H9 (cell line): ENCODE measurements around the gene C6orf47. TPM values are rescaled to one million over a fixed set of nuclear protein-coding genes. Genes with fewer than 3 reads are reported as not detected.

ENCODE experiments used
- DNase-seq: peaks from one replicate; pipeline ENCODE4 v3.0.0-alpha.2; 2017
- H2AFZ ChIP-seq: one replicate; pipeline ENCODE4 v1.6.1; 2013; ENCODE audit warnings: mild to moderate bottlenecking, low read length, control low read depth, moderate library complexity
- H2AK5ac ChIP-seq: 2 replicates; pipeline ENCODE4 v1.6.1; 2013; ENCODE audit warnings: low read length, control low read depth, mixed read lengths; ENCODE audit not compliant: insufficient read length
- H2BK120ac ChIP-seq: one replicate; pipeline ENCODE4 v1.6.1; 2013; ENCODE audit warnings: low read depth, mild to moderate bottlenecking, low read length, control low read depth, inconsistent platforms; ENCODE audit not compliant: poor library complexity, severe bottlenecking
- H2BK12ac ChIP-seq: 2 replicates; pipeline ENCODE4 v1.6.1; 2013; ENCODE audit warnings: low read length, control low read depth, mixed read lengths, low read depth; ENCODE audit not compliant: insufficient read length
- H2BK15ac ChIP-seq: 2 replicates; pipeline ENCODE4 v1.6.1; 2013; ENCODE audit warnings: low read depth, low read length, control low read depth
- H2BK20ac ChIP-seq: one replicate; pipeline ENCODE4 v1.6.1; 2013; ENCODE audit warnings: low read depth, mild to moderate bottlenecking, low read length, control low read depth, inconsistent platforms; ENCODE audit not compliant: poor library complexity, severe bottlenecking
- H2BK5ac ChIP-seq: 2 replicates; pipeline ENCODE4 v1.6.1; 2013; ENCODE audit warnings: low read length, control low read depth, mixed read lengths; ENCODE audit not compliant: insufficient read length
- H3K14ac ChIP-seq: 2 replicates; pipeline ENCODE4 v1.6.1; 2013; ENCODE audit warnings: low read length, control low read depth; ENCODE audit not compliant: insufficient read depth
- H3K18ac ChIP-seq: 2 replicates; pipeline ENCODE4 v1.6.1; 2013; ENCODE audit warnings: low read depth, mild to moderate bottlenecking, mixed read lengths, low read length, control low read depth; ENCODE audit not compliant: insufficient read length
- H3K23ac ChIP-seq: 2 replicates; pipeline ENCODE4 v1.6.1; 2013; ENCODE audit warnings: low read length, control low read depth, mixed read lengths, low read depth; ENCODE audit not compliant: insufficient read length
- H3K23me2 ChIP-seq: 2 replicates; pipeline ENCODE4 v1.6.1; 2013; ENCODE audit warnings: low read depth, mild to moderate bottlenecking, mixed read lengths, low read length, control low read depth; ENCODE audit not compliant: insufficient read length, poor library complexity, severe bottlenecking
- H3K27ac ChIP-seq: 2 replicates; pipeline ENCODE4 v1.5.1; 2013; ENCODE audit warnings: low read length, control low read depth, mixed read lengths, low read depth; ENCODE audit not compliant: insufficient read length
- H3K27me3 ChIP-seq: 2 replicates; pipeline ENCODE4 v1.6.1; 2013; ENCODE audit warnings: low read length, control low read depth, inconsistent platforms; ENCODE audit not compliant: insufficient read depth
- H3K4ac ChIP-seq: 2 replicates; pipeline ENCODE4 v1.6.1; 2013; ENCODE audit warnings: low read depth, mild to moderate bottlenecking, control low read depth, inconsistent platforms, low read length, moderate library complexity
- H3K4me1 ChIP-seq: 2 replicates; pipeline ENCODE4 v1.6.1; 2013; ENCODE audit warnings: low read length, control low read depth, inconsistent platforms; ENCODE audit not compliant: insufficient read depth
- H3K4me2 ChIP-seq: 2 replicates; pipeline ENCODE4 v1.6.1; 2013; ENCODE audit warnings: low read length, control low read depth, mixed read lengths; ENCODE audit not compliant: insufficient read length, insufficient read depth
- H3K56ac ChIP-seq: 2 replicates; pipeline ENCODE4 v1.6.1; 2013; ENCODE audit warnings: low read depth, mild to moderate bottlenecking, mixed read lengths, low read length, control low read depth; ENCODE audit not compliant: insufficient read length
- H3K79me1 ChIP-seq: 2 replicates; pipeline ENCODE4 v1.6.1; 2013; ENCODE audit warnings: low read depth, mild to moderate bottlenecking, moderate library complexity, low read length, control low read depth, inconsistent platforms; ENCODE audit not compliant: insufficient read depth, poor library complexity, severe bottlenecking
- H3K79me2 ChIP-seq: 2 replicates; pipeline ENCODE4 v1.6.1; 2013; ENCODE audit warnings: low read length, control low read depth, inconsistent platforms; ENCODE audit not compliant: insufficient read depth
- H3K9ac ChIP-seq: 2 replicates; pipeline ENCODE4 v1.6.1; 2013; ENCODE audit warnings: low read length, control low read depth, mixed read lengths; ENCODE audit not compliant: insufficient read length; ENCODE audit errors: extremely low read depth
- H3K9me3 ChIP-seq: one replicate; pipeline ENCODE4 v1.6.1; 2013; ENCODE audit warnings: low read depth, low read length, inconsistent platforms; ENCODE audit not compliant: control insufficient read depth
- H3T11ph ChIP-seq: one replicate; pipeline ENCODE4 v1.6.1; 2013; ENCODE audit warnings: mild to moderate bottlenecking, low read length, control low read depth, inconsistent platforms
- H4K20me1 ChIP-seq: one replicate; pipeline ENCODE4 v1.6.1; 2013; ENCODE audit not compliant: control insufficient read depth, insufficient read length, insufficient read depth
- H4K5ac ChIP-seq: 2 replicates; pipeline ENCODE4 v1.6.1; 2013; ENCODE audit warnings: low read depth, mild to moderate bottlenecking, mixed read lengths, low read length, control low read depth; ENCODE audit not compliant: insufficient read length
- H4K8ac ChIP-seq: replicated peaks from 2 replicates; pipeline ENCODE4 v1.6.1; 2013; ENCODE audit warnings: low read length, control low read depth, mixed read lengths, low read depth; ENCODE audit not compliant: insufficient read length
- H4K91ac ChIP-seq: 2 replicates; pipeline ENCODE4 v1.6.1; 2013; ENCODE audit warnings: low read depth, mild to moderate bottlenecking, moderate library complexity, mixed read lengths, low read length, control low read depth; ENCODE audit not compliant: insufficient read length
- H3K27ac Mint-ChIP-seq, 3 experiments: 2 replicates in 2 of 3; 3 replicates in 1 of 3; pipeline ENCODE4 v1.8.0; 2020 to 2021; ENCODE audit warnings: mixed read lengths in 3 of 3, mild to moderate bottlenecking in 1 of 3, moderate library complexity in 1 of 3
- H3K27me3 Mint-ChIP-seq: 2 replicates; pipeline ENCODE4 v1.8.0; 2021; ENCODE audit warnings: low read depth, mild to moderate bottlenecking, moderate library complexity, mixed read lengths
- H3K36me3 Mint-ChIP-seq, 3 experiments: 2 replicates in 2 of 3; 3 replicates in 1 of 3; pipeline ENCODE4 v1.8.0; 2020 to 2021; ENCODE audit warnings: low read depth in 3 of 3, mixed read lengths in 3 of 3; ENCODE audit not compliant: insufficient read depth in 1 of 3
- H3K4me1 Mint-ChIP-seq, 2 experiments: 2 replicates each; pipeline ENCODE4 v1.8.0; 2020; ENCODE audit warnings: mixed read lengths in 2 of 2
- H3K4me3 Mint-ChIP-seq, 2 experiments: 2 replicates in 1 of 2; 3 replicates in 1 of 2; pipeline ENCODE4 v1.8.0; 2020 to 2021; ENCODE audit warnings: mild to moderate bottlenecking in 2 of 2, mixed read lengths in 2 of 2, moderate library complexity in 1 of 2
- H3K9me3 Mint-ChIP-seq, 2 experiments: 2 replicates in 1 of 2; 3 replicates in 1 of 2; pipeline ENCODE4 v1.8.0; 2020; ENCODE audit warnings: mild to moderate bottlenecking in 2 of 2, mixed read lengths in 2 of 2, moderate library complexity in 1 of 2
- WGBS: extraction: QIAGEN DNeasy Blood & Tissue Kit; methylation state at CpG from one replicate; pipeline ENCODE4 v1.1.7; 2013; ENCODE audit warnings: missing lambda C conversion rate, low lambda C conversion rate, mixed read lengths; ENCODE audit not compliant: insufficient read length; ENCODE audit errors: extremely low coverage; 5-methylcytosine and 5-hydroxymethylcytosine counted together
- total RNA-seq: library from RNA; stranded (reverse); gene quantifications from 2 replicates; pipeline ENCODE4 v1.2.1, GENCODE V29; 2021
- TF ChIP-seq, protein P1 (sequence below): fragments of 200-600 bp; sonication (generic); conservative IDR thresholded peaks from 3 replicates; pipeline ENCODE4 v1.8.0; 2021; ENCODE audit warnings: antibody characterized with exemption, mild to moderate bottlenecking

The C6orf47 gene
- total RNA-seq, 1 experiment from 2014 or later, result 19.0 TPM

DNA sequence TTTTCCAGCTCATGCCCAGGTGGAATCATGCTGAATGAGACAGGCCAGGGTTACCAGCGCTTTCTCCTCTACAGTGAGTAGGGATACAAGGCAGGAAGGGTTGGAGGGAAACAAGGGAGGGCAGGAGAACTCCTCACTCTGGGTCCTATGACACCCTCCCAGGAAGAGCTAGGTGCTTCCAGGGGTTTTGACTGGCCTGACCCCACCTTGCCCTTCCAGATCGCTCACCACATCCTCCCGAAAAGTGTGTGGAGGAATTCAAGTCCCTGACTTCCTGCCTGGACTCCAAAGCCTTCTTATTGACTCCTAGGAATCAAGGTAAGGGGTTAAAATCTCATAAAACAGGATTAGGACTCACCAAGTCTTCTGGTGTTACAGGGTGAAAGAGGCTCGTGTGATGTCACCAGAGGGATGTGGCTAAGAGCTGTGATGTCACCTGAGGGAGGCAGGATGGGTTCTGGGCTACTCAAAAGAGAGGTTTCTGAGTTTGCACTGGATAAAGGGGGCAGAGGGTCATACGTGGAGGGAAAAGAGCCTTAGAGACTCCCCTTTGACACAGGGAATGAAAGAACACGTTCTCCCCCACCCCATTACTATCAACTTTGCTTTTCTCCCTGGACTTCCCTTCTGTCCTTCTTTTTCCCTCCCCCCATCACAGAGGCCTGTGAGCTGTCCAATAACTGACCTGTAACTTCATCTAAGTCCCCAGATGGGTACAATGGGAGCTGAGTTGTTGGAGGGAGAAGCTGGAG is 3.0 kb downstream of the C6orf47 start:
- Histone ChIP-seq H3K4me2 (no peak overlapping the region), H2BK15ac (no peak overlapping the region), H3K14ac (no peak overlapping the region), H2AK5ac (no peak overlapping the region), H3K18ac (no peak overlapping the region), H2BK5ac (no peak overlapping the region), H3K23ac (no peak overlapping the region), H3K56ac (no peak overlapping the region), H2BK20ac (no peak overlapping the region), H3K9ac (no peak overlapping the region), H3K9me3 (no peaks in the 10 kb centered on the region), H3K79me2 (peaks cover 4% of the 10 kb centered on the region; the same call in 1 of the 2 replicates), H3K79me1 (peaks cover 9% of the 10 kb centered on the region), H3K4ac (no peak overlapping the region), H2BK12ac (no peak overlapping the region), H2AFZ (no peak overlapping the region), H4K91ac (no peak overlapping the region), H3K27me3 (no peaks in the 10 kb centered on the region), H3K27ac (no peak overlapping the region), H3K4me1 (no peaks in the 10 kb centered on the region), H4K8ac (no peak overlapping the region), H3T11ph (no peak overlapping the region), H3K23me2 (peaks cover 11% of the 10 kb centered on the region), H2BK120ac (no peak overlapping the region), H4K20me1 (no peaks in the 10 kb centered on the region), H4K5ac (no peak overlapping the region)
- peak overlapping the region in 1 of 2 experiments; percentile 36; a peak in 2 of 5 replicates for H3K4me3 Mint-ChIP-seq
- peaks cover 19 to 29% of the 10 kb centered on the region in 2 experiments for H3K4me1 Mint-ChIP-seq
- TF ChIP-seq, protein P1, sequence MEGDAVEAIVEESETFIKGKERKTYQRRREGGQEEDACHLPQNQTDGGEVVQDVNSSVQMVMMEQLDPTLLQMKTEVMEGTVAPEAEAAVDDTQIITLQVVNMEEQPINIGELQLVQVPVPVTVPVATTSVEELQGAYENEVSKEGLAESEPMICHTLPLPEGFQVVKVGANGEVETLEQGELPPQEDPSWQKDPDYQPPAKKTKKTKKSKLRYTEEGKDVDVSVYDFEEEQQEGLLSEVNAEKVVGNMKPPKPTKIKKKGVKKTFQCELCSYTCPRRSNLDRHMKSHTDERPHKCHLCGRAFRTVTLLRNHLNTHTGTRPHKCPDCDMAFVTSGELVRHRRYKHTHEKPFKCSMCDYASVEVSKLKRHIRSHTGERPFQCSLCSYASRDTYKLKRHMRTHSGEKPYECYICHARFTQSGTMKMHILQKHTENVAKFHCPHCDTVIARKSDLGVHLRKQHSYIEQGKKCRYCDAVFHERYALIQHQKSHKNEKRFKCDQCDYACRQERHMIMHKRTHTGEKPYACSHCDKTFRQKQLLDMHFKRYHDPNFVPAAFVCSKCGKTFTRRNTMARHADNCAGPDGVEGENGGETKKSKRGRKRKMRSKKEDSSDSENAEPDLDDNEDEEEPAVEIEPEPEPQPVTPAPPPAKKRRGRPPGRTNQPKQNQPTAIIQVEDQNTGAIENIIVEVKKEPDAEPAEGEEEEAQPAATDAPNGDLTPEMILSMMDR, result no peak
- no peak for DNase-seq
- H3K27ac Mint-ChIP-seq, result no peak overlapping the region; a peak in 2 of 7 replicates
- no peaks in the 10 kb centered on the region for H3K9me3 Mint-ChIP-seq
- no peaks in the 10 kb centered on the region; the same call in 1 of the 2 replicates for H3K27me3 Mint-ChIP-seq
- peaks cover 7 to 29% (median 24%) of the 10 kb centered on the region in 3 experiments; a peak in 6 of 7 replicates for H3K36me3 Mint-ChIP-seq
- no CpG with 5 or more reads among the region's 6 CpGs for WGBS
